H1 (cell line): ENCODE measurements around the gene GPR155. TPM values are rescaled to one million over a fixed set of nuclear protein-coding genes. Genes with fewer than 3 reads are reported as not detected.

Source experiments
- PHF8 ChIP-seq: fragments of 200-600 bp; sonication (generic); conservative IDR thresholded peaks from 2 replicates; pipeline ENCODE4 v1.7.1; 2012; ENCODE audit warnings: low read depth, mild to moderate bottlenecking, inconsistent platforms, low read length, moderate library complexity
- polyA plus RNA-seq, 7 experiments: library from polyadenylated mRNA; depleted of rRNA in 3 of 7; stranded (reverse) in 5 of 7; unstranded in 2 of 7; fragments of >200 nt in 5 of 7; fragments of 200-250 nt in 2 of 7; gene quantifications; 1 replicate in 5 of 7; 2 replicates in 1 of 7; 4 replicates in 1 of 7; pipeline versions ENCODE4 v1.2.1 to v1.2.3, GENCODE V29; 2011 to 2013; ENCODE audit warnings: missing spikeins in 2 of 7, mixed read lengths in 2 of 7
- total RNA-seq: library from RNA; stranded (reverse); fragmentation: NEBNext Ultra II Directional; extraction: Animal tissue kit (Norgen Biotek cat#: 25700); gene quantifications from 2 replicates; pipeline ENCODE4 v1.2.1, GENCODE V29; 2021
- TF ChIP-seq, protein P1 (sequence below): IDR thresholded peaks from 2 replicates; pipeline ENCODE4 v1.6.1; 2012; ENCODE audit warnings: inconsistent platforms

GPR155 gene
- total and polyA plus RNA-seq, 2 of the 8 experiments (the other 6 are each of a cell fraction or from before 2014, with no cell fraction given), result 0.26 to 2.1 TPM

DNA sequence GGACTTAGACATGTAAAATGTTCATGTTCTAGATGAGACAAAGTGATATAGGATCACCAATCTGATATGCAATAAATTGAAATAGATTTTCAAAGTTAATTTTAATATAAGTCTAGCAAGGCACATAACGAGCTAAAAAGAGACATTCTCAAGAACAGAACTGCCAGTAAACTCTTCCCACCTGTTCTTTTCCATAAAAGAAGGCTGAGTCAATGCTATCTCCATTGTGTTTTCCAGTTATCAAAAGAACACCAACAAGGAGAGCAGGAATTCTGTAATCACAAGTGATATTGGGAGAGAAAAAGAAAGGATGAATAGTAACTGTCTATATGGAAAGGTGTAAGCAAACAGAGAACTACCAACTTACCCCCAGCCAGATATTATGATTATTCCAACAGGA is 25.6 kb downstream of the GPR155 start (continued):
- TF ChIP-seq, protein P1, sequence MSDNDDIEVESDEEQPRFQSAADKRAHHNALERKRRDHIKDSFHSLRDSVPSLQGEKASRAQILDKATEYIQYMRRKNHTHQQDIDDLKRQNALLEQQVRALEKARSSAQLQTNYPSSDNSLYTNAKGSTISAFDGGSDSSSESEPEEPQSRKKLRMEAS, result no peak
- TF ChIP-seq PHF8, result no peak
- TF ChIP-seq, all 59 proteins: peak for 0
